AML-193 (cell line): Measurements from ENCODE around the gene SBSN.
A peak's percentile ranks its signal among the peaks of the same experiment; 100 is the strongest.

ENCODE experiments used
- DNase-seq, 2 experiments: peaks; one replicate each; lab custom pipeline; 2025; lab: John Stamatoyannopoulos, UW

Gene SBSN

GRCh38 chr19:35533201-35533821 lies 5.2 kb upstream of the SBSN start, which contains the start of gene GAPDHS:
GAPDHS (plus strand) TSS chr19:35533456; CDS start chr19:35533528, 72 bp downstream.
- DNase-seq, result no peak

- DNase-seq, result no peak
Observed at GRCh38 chr19:35531291-35531690, 3.2 kb upstream of the SBSN start.

DNA sequence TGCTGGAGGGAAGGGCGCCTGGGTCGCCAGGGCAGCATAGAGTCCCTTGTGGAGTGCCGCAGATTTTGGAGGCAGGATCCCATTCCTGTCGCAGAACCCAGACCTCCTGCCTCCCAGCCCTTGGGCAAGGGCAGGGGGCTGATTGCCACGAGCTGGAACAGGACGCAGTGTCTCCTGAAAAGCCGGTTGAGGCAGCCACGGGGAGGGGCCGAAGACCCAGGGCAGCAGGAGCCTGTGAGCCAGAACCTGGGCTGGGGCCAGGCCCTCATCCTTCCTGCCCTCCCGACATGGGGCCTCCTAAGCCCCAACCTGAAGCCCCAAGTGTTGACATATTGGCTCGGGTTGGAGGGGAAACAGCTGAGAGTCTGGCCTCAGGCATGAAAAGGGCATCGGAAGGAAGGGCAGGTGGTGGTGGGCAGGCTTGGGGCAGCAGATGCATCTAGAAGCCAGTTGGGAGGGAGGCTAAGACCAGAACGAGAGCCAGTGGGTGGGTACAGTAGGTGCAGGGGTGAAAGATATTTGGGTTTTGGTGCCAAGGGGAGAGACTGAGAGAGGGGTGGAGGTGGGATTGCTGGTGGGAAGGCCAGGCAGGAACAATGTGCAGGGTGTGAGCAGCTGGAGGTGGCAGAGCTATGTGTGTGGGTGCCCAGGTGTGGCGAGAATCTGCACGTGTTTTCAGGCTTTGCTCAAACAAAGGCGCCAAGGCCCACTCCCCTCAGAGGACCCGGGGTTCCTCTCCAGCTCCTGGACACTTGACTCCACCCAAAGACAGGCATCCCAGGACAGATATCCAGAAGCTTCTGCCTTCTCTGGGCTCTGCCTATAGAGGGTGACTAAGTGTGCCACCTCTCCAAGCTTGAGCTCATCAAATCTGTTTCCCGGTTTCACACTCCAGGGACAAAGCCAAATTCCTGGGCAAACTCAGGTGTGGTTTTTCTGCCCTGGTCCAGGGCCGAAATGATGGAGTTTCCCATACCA lies 1.4 kb upstream of the SBSN start:
- no peak for DNase-seq

DNA sequence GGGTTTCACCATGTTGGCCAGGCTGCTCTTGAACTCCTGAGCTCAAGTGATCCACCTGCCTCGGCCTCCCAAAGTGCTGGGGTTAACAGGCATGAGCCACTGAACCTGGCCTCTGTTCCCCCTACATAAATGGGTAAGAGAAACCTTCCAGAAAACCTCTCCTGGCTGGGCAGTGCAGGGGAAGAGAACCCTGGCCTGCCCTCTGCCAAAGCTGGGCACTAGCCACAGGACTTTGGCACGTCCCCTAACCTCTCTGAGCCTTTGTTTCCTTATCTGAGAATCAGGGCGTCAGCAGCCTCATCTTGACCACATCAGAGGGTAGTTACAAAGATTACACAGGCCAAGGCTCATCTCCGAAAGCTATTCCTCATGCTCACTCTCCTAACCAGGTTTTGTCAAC lies 2.2 kb downstream of the SBSN start:
- no peak for DNase-seq

GRCh38 chr19:35524181-35524837 lies 3.8 kb downstream of the SBSN start:
- no peak for DNase-seq

- no peak for DNase-seq
Observed at GRCh38 chr19:35522745-35523327, 5.3 kb downstream of the SBSN start.

DNA sequence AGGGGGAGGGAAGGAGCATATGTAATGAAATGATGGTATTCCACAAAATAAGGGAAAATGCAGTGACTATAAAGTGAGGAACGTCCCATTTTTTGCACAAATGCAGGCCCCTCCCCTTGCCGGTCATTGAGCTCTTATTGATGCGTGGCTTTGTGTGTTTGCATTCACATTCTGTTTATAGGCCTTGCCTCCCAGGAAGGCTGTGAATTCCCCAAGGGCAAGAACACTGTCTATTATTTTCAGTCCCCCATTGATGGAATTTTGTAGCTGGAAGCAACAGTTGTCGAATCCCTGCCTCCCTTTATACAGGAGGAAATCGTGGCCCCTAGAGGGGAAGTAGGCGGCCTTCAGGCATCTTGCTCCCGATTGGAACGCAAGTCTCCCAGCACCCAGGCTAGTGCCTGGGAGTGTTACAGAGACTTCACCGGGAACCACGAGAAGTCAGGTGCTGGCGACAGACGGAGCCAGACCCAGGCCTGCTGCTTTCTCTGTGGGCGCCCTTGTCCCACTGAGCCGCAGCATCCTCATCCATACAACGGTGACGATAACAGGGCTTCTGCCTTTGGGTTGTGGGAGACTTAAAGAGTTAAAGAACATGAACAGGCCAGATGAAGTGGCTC lies 6.9 kb downstream of the SBSN start:
- DNase-seq, result no peak

GRCh38 chr19:35519291-35519690 lies 8.8 kb downstream of the SBSN start:
- DNase-seq, result no peak

DNA sequence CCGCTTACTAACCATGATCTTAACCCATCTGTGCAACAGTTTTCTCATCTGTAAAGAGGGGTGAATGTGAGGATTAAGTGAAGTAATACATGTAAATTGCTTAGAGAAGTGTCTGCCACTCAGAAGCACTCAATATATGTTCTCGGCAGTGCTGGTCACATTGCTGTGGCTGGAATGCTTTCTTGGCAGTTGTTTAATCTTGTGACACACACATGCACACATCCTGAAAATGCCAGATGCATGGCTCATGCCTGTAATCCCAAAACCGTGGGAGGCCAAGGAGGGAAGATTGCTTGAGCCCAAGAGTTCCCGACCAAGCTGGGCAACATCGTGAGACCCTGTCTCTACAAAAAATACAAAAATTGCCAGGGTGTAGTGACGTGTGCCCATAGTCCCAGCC lies 9.8 kb downstream of the SBSN start:
- no peak for DNase-seq

DNA sequence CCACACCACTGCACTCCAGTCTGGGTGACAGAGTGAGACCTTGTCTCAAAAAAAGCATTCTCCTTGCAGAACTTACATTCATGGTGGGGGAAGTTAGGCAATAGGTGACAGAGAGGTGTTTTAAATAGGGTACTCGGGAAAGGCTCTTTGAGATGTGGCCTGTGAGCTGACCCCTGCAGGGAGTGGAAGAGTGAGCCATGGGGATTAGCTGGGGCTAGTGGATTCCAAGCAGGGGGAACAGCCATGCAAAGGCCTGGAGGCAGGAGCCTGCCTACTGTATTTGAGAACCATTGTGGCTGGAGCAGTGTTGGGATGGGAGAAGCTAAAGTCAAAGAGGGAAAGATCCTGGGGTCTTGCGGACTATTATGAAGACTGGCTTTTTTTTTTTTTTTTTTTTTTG lies 10.8 kb downstream of the SBSN start:
- no peak for DNase-seq

DNA sequence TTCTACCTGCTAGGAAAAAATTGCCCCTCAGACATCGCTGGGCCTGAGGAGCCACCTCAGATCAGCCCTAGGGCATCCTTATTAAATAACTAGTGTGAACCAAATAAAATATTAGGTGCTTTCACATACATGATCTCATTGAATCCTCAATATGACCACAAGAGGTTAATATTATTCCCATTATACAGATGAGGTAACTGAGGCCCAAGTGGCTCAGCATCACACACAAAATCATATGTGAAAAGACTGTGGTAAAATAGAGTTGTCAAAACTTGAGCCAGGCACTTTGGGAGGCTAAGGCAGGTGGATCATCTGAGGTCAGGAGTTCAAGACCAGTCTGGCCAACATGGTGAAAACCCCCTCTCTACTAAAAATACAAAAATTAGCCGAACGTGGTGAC lies 11.8 kb downstream of the SBSN start:
- no peak for DNase-seq

GRCh38 chr19:35514282-35514809 lies 13.8 kb downstream of the SBSN start:
- DNase-seq, result no peak

DNA sequence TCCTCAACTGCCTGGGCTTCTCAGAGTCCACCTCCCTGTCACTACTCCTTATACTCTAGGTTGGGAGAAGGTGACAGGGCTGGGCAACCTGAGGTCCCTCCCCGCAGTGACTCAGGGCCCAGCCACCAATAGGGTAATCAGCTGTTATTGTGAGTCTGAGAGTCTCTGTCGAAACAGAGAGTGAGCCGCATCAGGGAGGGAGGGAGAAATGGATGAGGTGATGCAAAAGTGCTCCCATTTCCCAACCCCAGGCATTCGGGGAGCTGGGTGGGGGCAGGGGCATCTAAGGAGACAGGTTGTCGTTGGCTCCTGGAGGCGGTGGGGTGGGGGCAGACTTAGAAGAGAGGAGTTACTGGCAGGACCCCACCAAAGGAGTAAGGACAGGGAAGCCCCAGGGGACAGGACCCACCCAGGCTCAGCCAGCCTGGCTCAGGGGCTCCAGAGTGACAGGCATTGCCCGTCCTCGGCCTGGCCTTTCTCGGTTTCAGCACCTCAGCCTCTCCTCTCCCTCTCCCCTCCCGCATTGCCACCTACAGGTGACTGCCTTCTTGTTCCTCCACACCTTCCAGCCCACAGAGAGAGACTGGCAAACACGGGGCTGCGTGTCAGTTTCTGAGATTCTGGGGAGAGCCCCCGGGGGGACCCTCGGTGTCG lies 14.4 kb downstream of the SBSN start, which contains the start of gene DMKN:
Gene DMKN, minus strand, starts transcription at position 22 of the 654 bp plus-strand sequence. CDS start 174 bp downstream, outside the sequence.
- no peak for DNase-seq

- DNase-seq, result no peak
Observed at GRCh38 chr19:35512831-35513627, 15.1 kb downstream of the SBSN start.

DNA sequence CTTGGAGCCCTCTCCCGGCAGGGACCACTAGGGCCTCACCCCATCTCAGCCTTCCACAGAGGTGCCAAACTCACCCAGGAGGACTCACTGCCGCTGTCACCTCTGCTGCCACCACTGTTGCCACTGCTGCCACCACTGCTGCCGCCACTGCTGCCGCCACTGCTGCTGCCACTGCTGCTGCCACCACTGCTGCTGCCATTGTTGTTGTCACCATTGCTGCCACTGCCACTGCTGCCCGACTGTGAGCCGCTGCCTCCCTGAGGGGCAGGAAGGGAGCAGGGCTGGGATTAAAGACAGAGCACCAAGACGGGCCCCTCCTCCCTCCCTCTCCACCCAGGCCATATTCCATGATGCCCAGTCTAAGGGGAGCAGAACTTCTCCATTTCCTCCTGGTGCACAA lies 16.8 kb downstream of the SBSN start:
- no peak for DNase-seq

GRCh38 chr19:35510626-35510964 lies 17.5 kb downstream of the SBSN start:
- no peak for DNase-seq

GRCh38 chr19:35509861-35510625 lies 18.1 kb downstream of the SBSN start:
- DNase-seq, result peak; percentile 3 to 6

GRCh38 chr19:35509018-35509652 lies 19.0 kb downstream of the SBSN start:
- no peak for DNase-seq

DNA sequence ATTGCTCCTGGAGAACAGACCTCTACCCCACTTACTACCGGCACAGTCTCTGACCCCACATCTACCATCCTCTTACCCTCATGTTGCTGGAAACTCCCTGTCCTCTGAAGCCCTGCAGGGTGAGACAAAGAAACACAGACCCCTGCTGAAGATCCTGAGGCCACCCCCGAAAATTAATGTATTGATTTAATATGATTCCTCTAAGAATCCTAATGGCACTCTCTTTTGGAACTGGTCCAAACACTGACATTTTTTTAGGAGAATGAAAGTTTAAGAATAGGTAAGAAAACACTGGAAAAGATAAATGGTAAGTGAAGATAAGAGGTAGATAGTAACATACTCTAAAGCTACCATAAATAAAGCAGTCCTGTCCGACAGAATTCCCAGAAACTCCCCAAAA lies 20.0 kb downstream of the SBSN start:
- no peak for DNase-seq
